Measurements from ENCODE around the gene ADAM23. TPM values are rescaled to one million over a fixed set of nuclear protein-coding genes. Genes with fewer than 3 reads are reported as not detected.

Gene ADAM23
- total RNA-seq, 4 donors from 2014 or later = 2.7 to 12.5 (median 4.9) TPM

DNA sequence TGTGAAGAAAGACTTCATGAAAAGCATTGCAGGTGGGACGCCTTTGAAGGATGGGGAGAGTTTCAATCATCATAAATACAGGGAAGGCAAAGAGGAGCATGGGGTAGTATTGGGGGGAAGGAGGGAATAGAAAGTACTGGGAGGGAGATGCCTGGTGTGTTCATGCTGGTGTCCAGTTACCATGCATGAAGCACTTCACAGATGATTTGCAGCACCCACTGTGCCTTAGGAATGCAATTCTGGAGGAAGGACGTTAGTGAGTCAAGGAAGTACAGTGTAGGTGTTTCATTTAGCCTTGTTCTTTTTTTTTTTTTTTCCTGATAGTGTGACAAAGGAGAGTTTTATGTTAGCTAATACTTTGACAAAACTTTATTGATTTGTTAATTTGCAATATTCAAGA is 36.8 kb downstream of the ADAM23 start:
- DNase-seq (ENCODE audit: low spot score in 2 of 2) = no peak
- Histone ChIP-seq H3K27ac (no peak overlapping the region), H3K4me1 (peaks cover 0 to 12% (median 0%) of the 10 kb centered on the region in 4 donors), H3K27me3 (no peaks in the 10 kb centered on the region), H3K9me3 (no peaks in the 10 kb centered on the region), H3K36me3 (peaks cover 0 to 19% (median 0%) of the 10 kb centered on the region in 3 donors), H3K4me3 (no peak overlapping the region)
- TF ChIP-seq POLR2A (IDR thresholded peaks at IDR 0.05) = no peak
- no peak for TF ChIP-seq CTCF (IDR thresholded peaks at IDR 0.05)
- no peak for TF ChIP-seq EP300 (IDR thresholded peaks at IDR 0.05)
- 62 to 66% methylated on average over 2 of the region's 2 CpGs for WGBS, 2 donors

DNA sequence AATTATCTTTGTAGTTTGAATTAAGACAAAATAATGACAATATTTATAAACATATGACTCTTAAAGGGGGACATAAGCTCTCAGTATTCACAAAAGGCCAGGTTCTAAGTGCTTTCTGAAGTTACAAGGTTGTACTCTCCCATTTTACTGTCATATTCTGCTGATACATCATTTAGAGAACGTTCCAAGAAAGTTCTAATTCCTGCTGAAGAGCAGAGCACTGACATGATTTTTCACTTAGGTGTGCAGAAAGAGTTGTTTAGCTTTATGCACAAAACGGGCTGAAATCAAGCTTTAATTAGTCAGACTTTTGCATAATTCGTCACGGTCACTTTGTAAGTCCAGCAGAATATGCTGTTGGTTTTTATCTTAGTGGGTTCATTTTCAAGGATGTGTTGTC is 37.3 kb downstream of the ADAM23 start:
- WGBS, 2 donors = 82 to 83% methylated on average over 4 of the region's 4 CpGs

GRCh38 chr2:206481056-206481455 is 37.7 kb downstream of the ADAM23 start:
- no peaks in the 10 kb centered on the region for H3K27me3 ChIP-seq
- peaks cover 0 to 12% (median 0%) of the 10 kb centered on the region in 4 donors for H3K4me1 ChIP-seq
- WGBS, 2 donors = 62 to 66% methylated on average over 3 of the region's 3 CpGs
- peaks cover 0 to 28% (median 0%) of the 10 kb centered on the region in 3 donors for H3K36me3 ChIP-seq
- TF ChIP-seq EP300 (IDR thresholded peaks at IDR 0.05) (no peak), POLR2A (IDR thresholded peaks at IDR 0.05) (no peak)
- H3K9me3 ChIP-seq = no peaks in the 10 kb centered on the region
- no peak for DNase-seq (ENCODE audit: low spot score in 2 of 2)
- H3K4me3 ChIP-seq = no peak overlapping the region
- no peak overlapping the region for H3K27ac ChIP-seq

More for the DNA sequence above, 37.3 kb downstream of the ADAM23 start:
- TF ChIP-seq EP300 (IDR thresholded peaks at IDR 0.05) (no peak), POLR2A (IDR thresholded peaks at IDR 0.05) (no peak), CTCF (IDR thresholded peaks at IDR 0.05) (no peak)
- no peak for DNase-seq (ENCODE audit: low spot score in 2 of 2)
- H3K27ac ChIP-seq = no peak overlapping the region
- H3K4me1 ChIP-seq = peaks cover 0 to 12% (median 0%) of the 10 kb centered on the region in 4 donors
- no peak overlapping the region for H3K4me3 ChIP-seq
- peaks cover 0 to 24% (median 0%) of the 10 kb centered on the region in 3 donors for H3K36me3 ChIP-seq
- H3K27me3 ChIP-seq = no peaks in the 10 kb centered on the region
- H3K9me3 ChIP-seq = no peaks in the 10 kb centered on the region

- 84 to 88% methylated on average over 4 of the region's 4 CpGs for WGBS, 2 donors
- Histone ChIP-seq H3K36me3 (peaks cover 0 to 28% (median 0%) of the 10 kb centered on the region in 3 donors), H3K9me3 (no peaks in the 10 kb centered on the region), H3K4me1 (peaks cover 0 to 5% (median 0%) of the 10 kb centered on the region in 4 donors), H3K27ac (no peak overlapping the region), H3K27me3 (no peaks in the 10 kb centered on the region), H3K4me3 (no peak overlapping the region)
- TF ChIP-seq CTCF (IDR thresholded peaks at IDR 0.05) = no peak
- TF ChIP-seq EP300 (IDR thresholded peaks at IDR 0.05) = no peak
- no peak for TF ChIP-seq POLR2A (IDR thresholded peaks at IDR 0.05)
- DNase-seq (ENCODE audit: low spot score in 2 of 2) = no peak
These were observed 38.8 kb downstream of the ADAM23 start for GRCh38 chr2:206482123-206482522.

- TF ChIP-seq CTCF (IDR thresholded peaks at IDR 0.05) (no peak), EP300 (IDR thresholded peaks at IDR 0.05) (no peak), POLR2A (IDR thresholded peaks at IDR 0.05) (no peak)
- Histone ChIP-seq H3K27me3 (no peaks in the 10 kb centered on the region), H3K27ac (no peak overlapping the region), H3K9me3 (no peaks in the 10 kb centered on the region), H3K4me3 (no peak overlapping the region), H3K4me1 (peaks cover 0 to under 1% (median 0%) of the 10 kb centered on the region in 4 donors), H3K36me3 (peaks cover 0 to 28% (median 0%) of the 10 kb centered on the region in 3 donors)
- 89 to 94% methylated on average over 4 of the region's 4 CpGs for WGBS, 2 donors
- DNase-seq (ENCODE audit: low spot score in 2 of 2) = no peak
These were observed 39.3 kb downstream of the ADAM23 start for GRCh38 chr2:206482633-206483032.

- no peak for DNase-seq (ENCODE audit: low spot score in 2 of 2)
- H3K27ac ChIP-seq = no peak overlapping the region
- H3K4me3 ChIP-seq = no peak overlapping the region
- H3K9me3 ChIP-seq = no peaks in the 10 kb centered on the region
- WGBS, 2 donors = 71 to 75% methylated on average over 7 of the region's 7 CpGs
- no peaks in the 10 kb centered on the region for H3K4me1 ChIP-seq
- TF ChIP-seq EP300 (IDR thresholded peaks at IDR 0.05) (no peak), CTCF (IDR thresholded peaks at IDR 0.05) (no peak), POLR2A (IDR thresholded peaks at IDR 0.05) (no peak)
- no peaks in the 10 kb centered on the region for H3K27me3 ChIP-seq
- peaks cover 0 to 62% (median 0%) of the 10 kb centered on the region in 3 donors for H3K36me3 ChIP-seq
These were observed 44.7 kb downstream of the ADAM23 start for GRCh38 chr2:206488053-206488452.

Data from tibial nerve (tissue), 4 donors.